Gastroesophageal sphincter (tissue), 4 donors: ENCODE data around the gene TBC1D5. TPM values are rescaled to one million over a fixed set of nuclear protein-coding genes. Genes with fewer than 3 reads are reported as not detected.

ENCODE experiments used
- ATAC-seq: fragments of 150-250 bp; one replicate; pipeline ENCODE4 v1.9.1; 2016; ENCODE audit warnings: mild to moderate bottlenecking, moderate library complexity
- H3K27ac ChIP-seq, 4 donors: fragments of 200-600 bp; sonication (generic) in 3 of 4; 1 replicate in 3 of 4; 2 replicates in 1 of 4; pipeline ENCODE4 v1.5.1; 2016 to 2019
- H3K27me3 ChIP-seq: fragments of 200-600 bp; sonication (generic); one replicate; pipeline ENCODE4 v1.5.1; 2019
- H3K36me3 ChIP-seq, 2 donors: fragments of 200-600 bp; sonication (generic); one replicate each; pipeline ENCODE4 v1.5.1; 2019; ENCODE audit warnings: control low read depth in 1 of 2
- H3K4me1 ChIP-seq, 3 donors: fragments of 200-600 bp; sonication (generic); 1 replicate in 2 of 3; 2 replicates in 1 of 3; pipeline ENCODE4 v1.5.1; 2016 to 2019; ENCODE audit warnings: control low read depth in 2 of 3
- H3K4me3 ChIP-seq, 2 donors: fragments of 200-600 bp; sonication (generic); one replicate each; pipeline ENCODE4 v1.5.1; 2019; ENCODE audit warnings: mild to moderate bottlenecking in 1 of 2, moderate library complexity in 1 of 2
- H3K9me3 ChIP-seq, 3 donors: fragments of 200-600 bp; sonication (generic); one replicate each; pipeline ENCODE4 v1.5.1; 2017 to 2019; ENCODE audit warnings: control low read depth in 2 of 3
- EP300 ChIP-seq: sonication (generic); formaldehyde crosslinking; IDR thresholded peaks from one replicate; pipeline ENCODE4 v1.6.1; 2017; ENCODE audit warnings: antibody characterized with exemption, mild to moderate bottlenecking
- POLR2A ChIP-seq, 2 donors: fragments of 450-650 bp; IDR thresholded peaks; one replicate each; pipeline ENCODE4 v1.6.1; 2017; ENCODE audit warnings: antibody characterized with exemption in 2 of 2, mild to moderate bottlenecking in 2 of 2, moderate library complexity in 1 of 2
- POLR2AphosphoS5 ChIP-seq: sonication (generic); formaldehyde crosslinking; IDR thresholded peaks from one replicate; pipeline ENCODE4 v1.6.1; 2017; ENCODE audit warnings: antibody characterized with exemption
- WGBS, 2 donors: methylation state at CpG; one replicate each; pipeline ENCODE4 v1.1.5; 2018; ENCODE audit warnings: low coverage in 1 of 2; 5-methylcytosine and 5-hydroxymethylcytosine counted together
- total RNA-seq, 4 donors: library from RNA; depleted of rRNA; stranded (reverse); fragments of >200 nt; gene quantifications; one replicate each; pipeline ENCODE4 v1.1.0, GENCODE V29; 2016
- TF ChIP-seq, protein P1 (sequence below), 4 experiments: fragments of 200-600 bp in 2 of 4; fragments of 450-650 bp in 2 of 4; sonication (generic) in 1 of 4; IDR thresholded peaks; one replicate each; pipeline ENCODE4 v1.5.1; 2017 to 2019; ENCODE audit warnings: antibody characterized with exemption in 4 of 4, mild to moderate bottlenecking in 2 of 4, moderate library complexity in 2 of 4

TBC1D5 gene
- total RNA-seq, 4 donors from 2014 or later = 59.5 to 66.6 (median 61.6) TPM

DNA sequence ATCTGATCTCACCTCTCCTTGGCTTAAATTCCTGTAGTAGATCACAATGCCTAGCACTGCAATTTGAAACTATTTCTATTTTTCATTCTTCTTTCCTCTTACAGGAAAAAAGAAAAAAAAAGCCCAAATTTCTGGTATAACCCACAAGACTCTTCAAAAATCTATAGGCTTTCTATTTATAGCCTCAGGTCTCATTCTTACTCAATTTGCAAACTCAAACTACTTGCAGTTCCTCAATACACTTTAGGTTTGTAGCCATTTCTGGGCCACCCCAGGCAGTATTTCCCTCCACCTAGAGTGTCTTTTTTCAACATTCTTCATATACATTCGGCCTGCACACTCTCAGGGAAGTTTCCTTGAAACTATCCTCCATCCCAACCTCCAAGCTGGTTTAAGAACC, 169.0 kb downstream of the TBC1D5 start:
- H3K9me3 ChIP-seq = no peaks in the 10 kb centered on the region
- H3K4me1 ChIP-seq = peaks cover 0 to 12% (median 2%) of the 10 kb centered on the region in 3 donors
- 83 to 100% methylated on average over 1 of the region's 1 CpG for WGBS, 2 donors
- no peak overlapping the region for H3K4me3 ChIP-seq
- H3K27ac ChIP-seq = no peak overlapping the region
- TF ChIP-seq, protein P1, sequence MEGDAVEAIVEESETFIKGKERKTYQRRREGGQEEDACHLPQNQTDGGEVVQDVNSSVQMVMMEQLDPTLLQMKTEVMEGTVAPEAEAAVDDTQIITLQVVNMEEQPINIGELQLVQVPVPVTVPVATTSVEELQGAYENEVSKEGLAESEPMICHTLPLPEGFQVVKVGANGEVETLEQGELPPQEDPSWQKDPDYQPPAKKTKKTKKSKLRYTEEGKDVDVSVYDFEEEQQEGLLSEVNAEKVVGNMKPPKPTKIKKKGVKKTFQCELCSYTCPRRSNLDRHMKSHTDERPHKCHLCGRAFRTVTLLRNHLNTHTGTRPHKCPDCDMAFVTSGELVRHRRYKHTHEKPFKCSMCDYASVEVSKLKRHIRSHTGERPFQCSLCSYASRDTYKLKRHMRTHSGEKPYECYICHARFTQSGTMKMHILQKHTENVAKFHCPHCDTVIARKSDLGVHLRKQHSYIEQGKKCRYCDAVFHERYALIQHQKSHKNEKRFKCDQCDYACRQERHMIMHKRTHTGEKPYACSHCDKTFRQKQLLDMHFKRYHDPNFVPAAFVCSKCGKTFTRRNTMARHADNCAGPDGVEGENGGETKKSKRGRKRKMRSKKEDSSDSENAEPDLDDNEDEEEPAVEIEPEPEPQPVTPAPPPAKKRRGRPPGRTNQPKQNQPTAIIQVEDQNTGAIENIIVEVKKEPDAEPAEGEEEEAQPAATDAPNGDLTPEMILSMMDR (IDR thresholded peaks at IDR 0.05) = no peak
- no peak for TF ChIP-seq POLR2AphosphoS5
- no peak for TF ChIP-seq EP300
- TF ChIP-seq POLR2A (IDR thresholded peaks at IDR 0.05) = no peak
- H3K36me3 ChIP-seq = no peaks in the 10 kb centered on the region
- no peaks in the 10 kb centered on the region for H3K27me3 ChIP-seq
- ATAC-seq = no peak

DNA sequence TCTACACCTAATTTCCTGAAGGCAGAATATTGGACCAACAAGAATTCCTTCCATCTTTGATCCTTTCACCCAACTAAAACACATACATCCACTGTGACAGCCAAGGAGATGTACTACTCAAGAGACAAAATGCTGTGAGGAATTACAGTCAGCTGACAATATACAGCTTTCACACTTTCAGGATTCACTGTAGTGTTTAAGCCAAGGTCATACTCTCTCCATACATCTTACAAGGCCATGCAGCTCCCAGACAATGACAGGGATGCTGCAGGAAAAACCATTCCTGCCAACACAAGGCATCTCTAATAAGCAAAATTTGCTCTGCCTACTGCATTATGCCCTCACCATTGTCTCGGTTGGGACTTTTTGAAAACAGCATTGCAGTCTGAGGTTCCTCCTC, 170.7 kb downstream of the TBC1D5 start:
- no peak for ATAC-seq
- Histone ChIP-seq H3K27ac (no peak overlapping the region), H3K4me3 (no peak overlapping the region), H3K36me3 (no peaks in the 10 kb centered on the region), H3K4me1 (no peaks in the 10 kb centered on the region), H3K9me3 (no peaks in the 10 kb centered on the region), H3K27me3 (no peaks in the 10 kb centered on the region)
- TF ChIP-seq, protein P1 (IDR thresholded peaks at IDR 0.05) = no peak
- TF ChIP-seq POLR2A (IDR thresholded peaks at IDR 0.05) (no peak), POLR2AphosphoS5 (no peak)
- WGBS, 2 donors = 67 to 92% methylated on average over 1 of the region's 1 CpG

DNA sequence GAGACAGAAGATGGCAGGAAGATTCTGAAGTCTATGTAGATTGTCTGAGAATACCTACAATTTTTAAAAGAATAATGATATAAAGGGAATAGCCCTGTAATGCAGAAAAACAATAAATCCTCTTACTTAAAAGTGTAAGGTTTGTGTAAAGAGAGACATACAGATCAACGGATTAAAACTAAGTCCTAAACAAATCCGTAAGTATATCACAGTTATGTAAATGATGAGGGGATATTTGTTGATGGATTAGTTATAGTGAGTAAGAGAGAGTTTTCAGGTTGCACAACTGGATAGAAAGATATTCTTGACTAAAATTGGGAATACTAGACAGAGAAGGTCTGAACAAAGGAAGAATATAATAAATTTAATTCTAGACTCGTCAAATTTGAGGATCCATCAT, 179.6 kb downstream of the TBC1D5 start:
- Histone ChIP-seq H3K36me3 (peaks cover 0 to 3% of the 10 kb centered on the region in 2 donors), H3K4me1 (no peaks in the 10 kb centered on the region), H3K27me3 (no peaks in the 10 kb centered on the region), H3K4me3 (no peak overlapping the region), H3K9me3 (no peaks in the 10 kb centered on the region), H3K27ac (no peak overlapping the region)
- no peak for ATAC-seq
- 80 to 92% methylated on average over 2 to 3 of the region's 3 CpGs for WGBS, 2 donors
- no peak for TF ChIP-seq POLR2A (IDR thresholded peaks at IDR 0.05)
- TF ChIP-seq, protein P1 (IDR thresholded peaks at IDR 0.05) = no peak
- TF ChIP-seq EP300 = no peak
- TF ChIP-seq POLR2AphosphoS5 = no peak

DNA sequence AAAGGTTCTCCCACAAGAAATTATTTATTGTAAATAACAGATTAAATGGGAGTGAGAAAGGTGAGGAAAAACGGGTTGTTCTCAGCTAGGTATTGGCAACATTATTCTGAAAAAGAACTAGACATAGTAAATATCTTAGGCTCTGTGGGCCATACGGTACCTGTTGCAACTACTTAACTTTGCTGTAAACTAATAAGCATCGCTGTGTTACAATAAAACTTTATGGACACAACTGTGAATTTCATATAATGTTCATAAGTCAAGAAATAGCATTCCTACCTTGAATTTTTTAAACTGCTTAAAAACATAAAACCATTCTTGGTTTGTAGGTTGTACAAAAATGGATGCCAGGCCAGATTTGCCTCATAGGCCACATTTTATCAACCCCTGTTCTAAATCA, 183.9 kb downstream of the TBC1D5 start:
- Histone ChIP-seq H3K27me3 (no peaks in the 10 kb centered on the region), H3K36me3 (peaks cover 0 to 3% of the 10 kb centered on the region in 2 donors), H3K9me3 (no peaks in the 10 kb centered on the region), H3K4me3 (no peak overlapping the region), H3K27ac (no peak overlapping the region), H3K4me1 (no peaks in the 10 kb centered on the region)
- TF ChIP-seq POLR2A (IDR thresholded peaks at IDR 0.05) (no peak), EP300 (no peak), POLR2AphosphoS5 (no peak)
- TF ChIP-seq, protein P1 (IDR thresholded peaks at IDR 0.05) = no peak
- 97% methylated on average over 3 of the region's 3 CpGs for WGBS, 2 donors
- no peak for ATAC-seq

DNA sequence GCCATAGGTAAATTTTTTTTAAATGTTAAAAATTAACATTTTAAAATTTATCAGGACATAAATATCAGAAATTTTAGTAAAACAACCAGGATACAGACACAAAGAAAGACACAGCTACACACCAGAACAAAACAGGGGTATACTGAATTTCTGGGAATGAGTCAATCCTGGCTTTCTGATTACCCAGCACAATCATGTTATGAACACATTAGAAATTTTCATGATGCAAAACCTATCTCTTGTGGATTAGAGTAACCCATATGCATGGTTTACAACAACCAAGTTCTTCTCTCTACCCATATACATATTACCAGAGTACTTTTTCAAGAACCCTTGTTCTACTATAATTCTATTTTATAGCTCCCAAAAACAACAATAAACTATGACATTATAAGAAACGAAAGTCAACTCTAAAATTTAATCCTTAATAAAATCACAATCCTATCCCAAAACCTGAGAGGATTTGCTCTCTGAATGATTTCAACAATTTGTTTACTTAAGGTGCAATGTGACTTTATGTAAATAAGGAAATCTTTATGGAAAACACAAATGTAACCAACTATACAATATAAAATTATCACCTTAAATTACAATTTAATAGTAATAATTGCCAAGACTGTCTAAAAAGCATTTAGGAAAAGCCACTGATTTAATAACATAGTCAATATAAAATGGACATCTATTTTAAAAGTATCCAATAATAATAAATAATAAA, 184.5 kb downstream of the TBC1D5 start:
- ATAC-seq = no peak
- WGBS, 2 donors = 100% methylated on average over 1 of the region's 1 CpG

More for the DNA sequence above, 184.5 kb downstream of the TBC1D5 start:
- no peaks in the 10 kb centered on the region for H3K27me3 ChIP-seq
- no peak overlapping the region for H3K4me3 ChIP-seq
- H3K4me1 ChIP-seq = no peaks in the 10 kb centered on the region
- no peak overlapping the region for H3K27ac ChIP-seq
- H3K9me3 ChIP-seq = no peaks in the 10 kb centered on the region
- peaks cover 0 to 3% of the 10 kb centered on the region in 2 donors for H3K36me3 ChIP-seq
- TF ChIP-seq POLR2A (IDR thresholded peaks at IDR 0.05) (no peak), EP300 (no peak), POLR2AphosphoS5 (no peak)
- TF ChIP-seq, protein P1 (IDR thresholded peaks at IDR 0.05) = no peak
